Testis (tissue), 2 donors: ENCODE data around the gene C1QTNF9.

Experiments
- POLR2A ChIP-seq: fragments of 450-650 bp; IDR thresholded peaks from one replicate; pipeline ENCODE4 v1.6.1; 2017; ENCODE audit warnings: antibody characterized with exemption, mild to moderate bottlenecking, moderate library complexity
- TF ChIP-seq, protein P1 (sequence below), 3 experiments: fragments of 450-650 bp in 2 of 3; fragments of 200-600 bp in 1 of 3; sonication (generic) in 1 of 3; IDR thresholded peaks; one replicate each; pipeline ENCODE4 v1.5.1; 2016 to 2019; ENCODE audit warnings: antibody characterized with exemption in 3 of 3, mild to moderate bottlenecking in 2 of 3, moderate library complexity in 1 of 3

GRCh38 chr13:24280720-24281119 is 28.7 kb upstream of the C1QTNF9 start:
- TF ChIP-seq, protein P1, sequence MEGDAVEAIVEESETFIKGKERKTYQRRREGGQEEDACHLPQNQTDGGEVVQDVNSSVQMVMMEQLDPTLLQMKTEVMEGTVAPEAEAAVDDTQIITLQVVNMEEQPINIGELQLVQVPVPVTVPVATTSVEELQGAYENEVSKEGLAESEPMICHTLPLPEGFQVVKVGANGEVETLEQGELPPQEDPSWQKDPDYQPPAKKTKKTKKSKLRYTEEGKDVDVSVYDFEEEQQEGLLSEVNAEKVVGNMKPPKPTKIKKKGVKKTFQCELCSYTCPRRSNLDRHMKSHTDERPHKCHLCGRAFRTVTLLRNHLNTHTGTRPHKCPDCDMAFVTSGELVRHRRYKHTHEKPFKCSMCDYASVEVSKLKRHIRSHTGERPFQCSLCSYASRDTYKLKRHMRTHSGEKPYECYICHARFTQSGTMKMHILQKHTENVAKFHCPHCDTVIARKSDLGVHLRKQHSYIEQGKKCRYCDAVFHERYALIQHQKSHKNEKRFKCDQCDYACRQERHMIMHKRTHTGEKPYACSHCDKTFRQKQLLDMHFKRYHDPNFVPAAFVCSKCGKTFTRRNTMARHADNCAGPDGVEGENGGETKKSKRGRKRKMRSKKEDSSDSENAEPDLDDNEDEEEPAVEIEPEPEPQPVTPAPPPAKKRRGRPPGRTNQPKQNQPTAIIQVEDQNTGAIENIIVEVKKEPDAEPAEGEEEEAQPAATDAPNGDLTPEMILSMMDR (IDR thresholded peaks at IDR 0.05): no peak
- no peak for TF ChIP-seq POLR2A
